Amniotic epithelial cell (primary cell): ENCODE measurements around the gene EFNB1.

ENCODE experiments used
- DNase-seq: peaks from one replicate; pipeline ENCODE4 v3.0.0-alpha.2; 2010; ENCODE audit warnings: low read depth

EFNB1 gene

GRCh38 chrX:68827848-68828624, 785 bp upstream of the EFNB1 start:
- DNase-seq: peak; percentile 62

- peak; percentile 31 for DNase-seq
Observed at GRCh38 chrX:68829582-68830418, 979 bp downstream of the EFNB1 start.

- no peak for DNase-seq
Observed at GRCh38 chrX:68830419-68831404, 1.9 kb downstream of the EFNB1 start.

GRCh38 chrX:68831405-68832100, 2.7 kb downstream of the EFNB1 start:
- DNase-seq: peak; percentile 2

- DNase-seq: peak; percentile 78
Observed at GRCh38 chrX:68832101-68832416, 3.2 kb downstream of the EFNB1 start.

GRCh38 chrX:68832516-68833447, 4.0 kb downstream of the EFNB1 start:
- DNase-seq: no peak

- DNase-seq: no peak
Observed at GRCh38 chrX:68833448-68833805, 4.6 kb downstream of the EFNB1 start.

GRCh38 chrX:68833855-68834331, 5.1 kb downstream of the EFNB1 start:
- no peak for DNase-seq

- no peak for DNase-seq
Observed at GRCh38 chrX:68834371-68835103, 5.7 kb downstream of the EFNB1 start.

- no peak for DNase-seq
Observed at GRCh38 chrX:68835104-68835442, 6.3 kb downstream of the EFNB1 start.

- no peak for DNase-seq
Observed at GRCh38 chrX:68835468-68835867, 6.6 kb downstream of the EFNB1 start.

- DNase-seq: no peak
Observed at GRCh38 chrX:68837119-68837518, 8.3 kb downstream of the EFNB1 start.

- DNase-seq: no peak
Observed at GRCh38 chrX:68838571-68838910, 9.7 kb downstream of the EFNB1 start.

- no peak for DNase-seq
Observed at GRCh38 chrX:68839771-68840170, 10.9 kb downstream of the EFNB1 start.

GRCh38 chrX:68840256-68840655, 11.4 kb downstream of the EFNB1 start:
- no peak for DNase-seq

GRCh38 chrX:68841251-68842049, 12.6 kb downstream of the EFNB1 start:
- DNase-seq: no peak

GRCh38 chrX:68842351-68842750, 13.5 kb downstream of the EFNB1 start:
- no peak for DNase-seq

- peak; percentile 55 for DNase-seq
Observed at GRCh38 chrX:68842781-68843581, 14.2 kb downstream of the EFNB1 start.
